Suprapubic skin (tissue), 4 donors: Measurements from ENCODE around the gene FAM90A1. TPM values are rescaled to one million over a fixed set of nuclear protein-coding genes. Genes with fewer than 3 reads are reported as not detected.
A peak's percentile ranks its signal among the peaks of the same experiment; 100 is the strongest.
"Not testable (repeated sequence)": the region's sequence is repeated elsewhere in the genome, so short reads cannot be mapped to it uniquely, and the experiment has no call there.

ENCODE experiments used
- DNase-seq, 2 donors: peaks; one replicate each; pipeline ENCODE4 v3.0.0-alpha.2; 2019; ENCODE audit warnings: low spot score in 2 of 2
- H3K27ac ChIP-seq: fragments of 200-600 bp; sonication (generic); one replicate; pipeline ENCODE4 v1.5.1; 2019
- H3K27me3 ChIP-seq: fragments of 200-600 bp; sonication (generic); one replicate; pipeline ENCODE4 v1.5.1; 2019
- H3K36me3 ChIP-seq: fragments of 200-600 bp; sonication (generic); one replicate; pipeline ENCODE4 v1.5.1; 2019
- H3K4me1 ChIP-seq: fragments of 200-600 bp; sonication (generic); one replicate; pipeline ENCODE4 v1.5.1; 2019
- H3K4me3 ChIP-seq: fragments of 200-600 bp; sonication (generic); one replicate; pipeline ENCODE4 v1.5.1; 2019; ENCODE audit warnings: mild to moderate bottlenecking
- H3K9me3 ChIP-seq: fragments of 200-600 bp; sonication (generic); one replicate; pipeline ENCODE4 v1.5.1; 2019
- CTCF ChIP-seq, 2 donors: fragments of 200-600 bp in 1 of 2; fragments of 450-650 bp in 1 of 2; sonication (generic) in 1 of 2; IDR thresholded peaks; one replicate each; pipeline ENCODE4 v1.5.1; 2016 to 2019; ENCODE audit warnings: antibody characterized with exemption in 2 of 2, mild to moderate bottlenecking in 1 of 2, moderate library complexity in 1 of 2
- WGBS: methylation state at CpG from one replicate; pipeline ENCODE4 v1.1.5; 2018; 5-methylcytosine and 5-hydroxymethylcytosine counted together
- total RNA-seq, 4 donors: library from RNA; depleted of rRNA; stranded (reverse); fragments of >200 nt; gene quantifications; one replicate each; pipeline ENCODE4 v1.1.0, GENCODE V29; 2016

Gene FAM90A1
- total RNA-seq, 4 donors from 2014 or later, result not detected

GRCh38 chr12:8181271-8181670 lies 46.1 kb downstream of the FAM90A1 start:
- not testable (repeated sequence) for H3K4me1 ChIP-seq, H3K36me3 ChIP-seq, H3K9me3 ChIP-seq, H3K4me3 ChIP-seq, H3K27ac ChIP-seq, H3K27me3 ChIP-seq, DNase-seq

- TF ChIP-seq CTCF (IDR thresholded peaks at IDR 0.05), result peak in 1 of 2 donors; percentile 72
- H3K9me3 ChIP-seq, H3K4me1 ChIP-seq, H3K36me3 ChIP-seq, H3K27me3 ChIP-seq: not testable (repeated sequence)
- Histone ChIP-seq H3K27ac (peak overlapping the region; percentile 39), H3K4me3 (peak overlapping the region; percentile 67)
- 0% methylated on average over 6 of the region's 43 CpGs for WGBS
- DNase-seq, result peak; percentile 73 to 82
Observed at GRCh38 chr12:8179989-8180585, 47.3 kb downstream of the FAM90A1 start.

- not testable (repeated sequence) for DNase-seq, H3K4me1 ChIP-seq, H3K36me3 ChIP-seq, H3K4me3 ChIP-seq, H3K27me3 ChIP-seq, H3K9me3 ChIP-seq, H3K27ac ChIP-seq
- 82% methylated on average over 2 of the region's 2 CpGs for WGBS
Observed at GRCh38 chr12:8172911-8173310, 54.5 kb downstream of the FAM90A1 start.

Other genes starting within 250 kb of the FAM90A1 start
- gene FOXJ2, start 194.9 kb downstream of the FAM90A1 start, total RNA-seq, result 10 to 100 TPM; 18.3 to 28.1 (median 25.0) TPM
- 1 to 10 TPM in 3 of 4 donors, under 1 TPM in 1; 0.79 to 2.0 (median 1.3) TPM for gene C3AR1, start 161.3 kb downstream of the FAM90A1 start, total RNA-seq
- gene NECAP1, start 145.3 kb downstream of the FAM90A1 start, total RNA-seq, result 10 to 100 TPM; 25.4 to 48.6 (median 31.6) TPM
- gene CLEC4A, start 104.0 kb downstream of the FAM90A1 start, total RNA-seq, result 1 to 10 TPM; 1.1 to 7.2 (median 1.7) TPM
- not detected for gene ZNF705A, start 70.6 kb downstream of the FAM90A1 start, total RNA-seq
- not detected for gene CLEC6A, start 228.3 kb upstream of the FAM90A1 start, total RNA-seq